Osteoblast (primary cell): ENCODE measurements around the gene TMPRSS4. TPM values are rescaled to one million over a fixed set of nuclear protein-coding genes. Genes with fewer than 3 reads are reported as not detected.

Experiments used
- DNase-seq: peaks from one replicate; pipeline ENCODE4 v3.0.0; 2011; ENCODE audit warnings: low spot score, mixed read lengths; ENCODE audit not compliant: insufficient read length; ENCODE audit errors: missing footprints
- H2AFZ ChIP-seq: 2 replicates; pipeline ENCODE4 v1.6.0; 2011; ENCODE audit warnings: mild to moderate bottlenecking, low read length
- H3K27ac ChIP-seq: 2 replicates; pipeline ENCODE4 v1.5.1; 2011; ENCODE audit warnings: mild to moderate bottlenecking, low read depth, low read length, moderate library complexity
- H3K27me3 ChIP-seq: 2 replicates; pipeline ENCODE4 v1.6.0; 2012; ENCODE audit warnings: mild to moderate bottlenecking, control low read depth, inconsistent platforms, low read length, moderate library complexity; ENCODE audit not compliant: insufficient read depth
- H3K36me3 ChIP-seq: 2 replicates; pipeline ENCODE4 v1.5.1; 2011; ENCODE audit warnings: mild to moderate bottlenecking, low read length, control low read depth, moderate library complexity; ENCODE audit not compliant: insufficient read depth
- H3K4me1 ChIP-seq: 2 replicates; pipeline ENCODE4 v1.5.1; 2011; ENCODE audit warnings: mild to moderate bottlenecking, low read length, control low read depth, moderate library complexity; ENCODE audit not compliant: insufficient read depth
- H3K4me2 ChIP-seq: 2 replicates; pipeline ENCODE4 v1.6.0; 2011; ENCODE audit warnings: mild to moderate bottlenecking, low read length; ENCODE audit not compliant: insufficient read depth
- H3K4me3 ChIP-seq: fragments of 200-600 bp; sonication (generic); 3 replicates; pipeline ENCODE4 v1.5.1; 2012; ENCODE audit warnings: mild to moderate bottlenecking, low read length, inconsistent platforms; ENCODE audit not compliant: insufficient read depth
- H3K79me2 ChIP-seq: 2 replicates; pipeline ENCODE4 v1.6.0; 2012; ENCODE audit warnings: mild to moderate bottlenecking, low read length, control low read depth, inconsistent platforms; ENCODE audit not compliant: insufficient read depth
- H3K9me3 ChIP-seq: 2 replicates; pipeline ENCODE4 v1.5.1; 2011; ENCODE audit warnings: low read depth, low read length, control low read depth
- H4K20me1 ChIP-seq: 2 replicates; pipeline ENCODE4 v1.6.0; 2012; ENCODE audit warnings: mild to moderate bottlenecking, low read length, control low read depth; ENCODE audit not compliant: insufficient read depth
- total RNA-seq: library from RNA; depleted of rRNA; stranded (reverse); fragments of >200 nt; gene quantifications from 2 replicates; pipeline ENCODE4 v1.2.3, GENCODE V29; 2012
- TF ChIP-seq, protein P1 (sequence below): IDR thresholded peaks from 2 replicates; pipeline ENCODE4 v1.5.1; 2011; ENCODE audit warnings: mild to moderate bottlenecking, low read depth, low read length, moderate library complexity; ENCODE audit errors: extremely low read depth

The TMPRSS4 gene
- total RNA-seq, 1 donor, result not detected

DNA sequence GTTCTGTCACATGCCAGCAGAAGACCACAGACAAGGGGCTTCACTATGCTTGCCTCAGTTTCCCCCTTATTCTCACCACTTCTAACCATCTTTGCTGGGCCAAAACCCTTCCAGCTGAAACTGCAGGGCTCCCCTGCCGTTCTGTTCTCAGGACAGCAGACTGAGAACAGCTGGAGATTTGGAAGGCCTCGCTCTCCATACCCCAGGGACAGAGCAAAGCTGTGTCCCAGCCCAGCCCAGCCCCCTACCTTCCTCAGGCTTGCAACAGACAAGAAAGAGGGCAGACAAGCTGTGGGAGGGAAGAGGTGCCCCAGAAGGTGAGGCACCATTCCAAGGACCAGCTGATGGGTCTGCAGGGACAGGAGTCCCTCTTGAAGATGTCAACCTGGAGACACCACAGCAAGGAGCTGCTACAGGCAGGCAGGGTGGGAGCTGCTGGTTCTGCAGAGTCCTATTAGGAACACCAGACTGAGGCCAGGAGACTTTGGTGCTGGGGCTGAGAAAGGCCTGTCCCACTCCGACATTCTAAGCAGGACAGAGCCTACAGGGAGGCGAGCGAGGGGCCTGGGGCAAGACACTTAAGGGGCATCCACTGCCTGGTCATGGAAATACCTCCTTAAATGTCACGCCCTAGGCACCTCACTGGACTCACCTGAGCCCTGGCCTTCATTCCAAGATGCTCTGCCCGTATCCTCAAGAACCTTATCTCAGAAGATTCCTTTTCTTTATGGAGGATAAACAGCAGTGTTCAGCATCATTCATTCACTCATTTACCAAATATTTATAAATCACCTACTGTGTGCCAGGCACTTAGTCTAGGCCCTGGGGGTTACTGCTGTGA, 92.6 kb downstream of the TMPRSS4 start:
- TF ChIP-seq, protein P1, sequence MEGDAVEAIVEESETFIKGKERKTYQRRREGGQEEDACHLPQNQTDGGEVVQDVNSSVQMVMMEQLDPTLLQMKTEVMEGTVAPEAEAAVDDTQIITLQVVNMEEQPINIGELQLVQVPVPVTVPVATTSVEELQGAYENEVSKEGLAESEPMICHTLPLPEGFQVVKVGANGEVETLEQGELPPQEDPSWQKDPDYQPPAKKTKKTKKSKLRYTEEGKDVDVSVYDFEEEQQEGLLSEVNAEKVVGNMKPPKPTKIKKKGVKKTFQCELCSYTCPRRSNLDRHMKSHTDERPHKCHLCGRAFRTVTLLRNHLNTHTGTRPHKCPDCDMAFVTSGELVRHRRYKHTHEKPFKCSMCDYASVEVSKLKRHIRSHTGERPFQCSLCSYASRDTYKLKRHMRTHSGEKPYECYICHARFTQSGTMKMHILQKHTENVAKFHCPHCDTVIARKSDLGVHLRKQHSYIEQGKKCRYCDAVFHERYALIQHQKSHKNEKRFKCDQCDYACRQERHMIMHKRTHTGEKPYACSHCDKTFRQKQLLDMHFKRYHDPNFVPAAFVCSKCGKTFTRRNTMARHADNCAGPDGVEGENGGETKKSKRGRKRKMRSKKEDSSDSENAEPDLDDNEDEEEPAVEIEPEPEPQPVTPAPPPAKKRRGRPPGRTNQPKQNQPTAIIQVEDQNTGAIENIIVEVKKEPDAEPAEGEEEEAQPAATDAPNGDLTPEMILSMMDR, result no peak
- H3K4me3 ChIP-seq, result no peak overlapping the region
- H2AFZ ChIP-seq, result no peak overlapping the region
- H3K27ac ChIP-seq, result no peak overlapping the region
- no peaks in the 10 kb centered on the region for H3K4me1 ChIP-seq
- no peaks in the 10 kb centered on the region for H3K79me2 ChIP-seq
- DNase-seq, result peak; percentile 75
- H3K4me2 ChIP-seq, result no peak overlapping the region
- H4K20me1 ChIP-seq, result no peaks in the 10 kb centered on the region
- H3K36me3 ChIP-seq, result no peaks in the 10 kb centered on the region
- H3K27me3 ChIP-seq, result peaks cover 13% of the 10 kb centered on the region
- H3K9me3 ChIP-seq, result no peaks in the 10 kb centered on the region

- Histone ChIP-seq H3K4me3 (no peak overlapping the region), H4K20me1 (no peaks in the 10 kb centered on the region), H2AFZ (no peak overlapping the region), H3K27ac (no peak overlapping the region), H3K36me3 (no peaks in the 10 kb centered on the region), H3K79me2 (no peaks in the 10 kb centered on the region), H3K27me3 (peaks cover 17% of the 10 kb centered on the region), H3K4me2 (no peak overlapping the region), H3K9me3 (no peaks in the 10 kb centered on the region), H3K4me1 (no peaks in the 10 kb centered on the region)
- TF ChIP-seq, protein P1, result no peak
- DNase-seq, result peak; percentile 70
Measured at GRCh38 chr11:118170231-118170630, 93.4 kb downstream of the TMPRSS4 start.

DNA sequence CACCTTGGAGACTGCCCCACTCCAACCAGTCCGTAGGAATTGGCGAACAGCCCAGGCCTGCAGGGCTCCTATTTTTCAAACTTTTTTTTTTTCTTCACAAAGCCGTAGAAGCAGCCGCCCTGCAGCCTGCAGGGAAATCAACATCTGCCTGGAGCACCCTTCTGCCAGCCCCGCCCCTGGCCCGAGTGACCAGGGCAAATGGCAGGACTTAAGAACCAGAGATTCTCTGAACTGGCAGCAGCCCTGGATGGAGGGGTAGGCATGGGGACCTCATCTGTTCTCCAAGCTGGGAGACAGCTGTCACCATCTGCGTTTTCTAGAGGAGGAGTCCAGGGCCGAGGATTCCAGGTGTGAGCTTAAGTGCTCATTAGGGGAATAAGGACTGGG, 94.0 kb downstream of the TMPRSS4 start:
- Histone ChIP-seq H3K4me2 (no peak overlapping the region), H3K79me2 (no peaks in the 10 kb centered on the region), H3K36me3 (no peaks in the 10 kb centered on the region), H2AFZ (no peak overlapping the region), H3K27me3 (peaks cover 24% of the 10 kb centered on the region), H3K4me3 (no peak overlapping the region), H3K27ac (no peak overlapping the region), H4K20me1 (no peaks in the 10 kb centered on the region), H3K4me1 (no peaks in the 10 kb centered on the region), H3K9me3 (no peaks in the 10 kb centered on the region)
- TF ChIP-seq, protein P1, result no peak
- peak; percentile 75 for DNase-seq

Other genes starting within 250 kb of the TMPRSS4 start
- not detected in 2 replicates for gene FXYD6, start 200.4 kb upstream of the TMPRSS4 start, total RNA-seq
- not detected in 2 replicates for gene TMPRSS13, start 147.7 kb upstream of the TMPRSS4 start, total RNA-seq
- 1.1 TPM in 1 of 2 replicates, not detected in the other for gene IL10RA, start 90.7 kb upstream of the TMPRSS4 start, total RNA-seq
- not detected in 2 replicates for gene SMIM35, start 9.9 kb downstream of the TMPRSS4 start, total RNA-seq
- gene SCN4B, start 75.7 kb downstream of the TMPRSS4 start, total RNA-seq, result under 0.01 and 0.36 TPM in 2 replicates
- not detected in 2 replicates for gene SCN2B, start 99.6 kb downstream of the TMPRSS4 start, total RNA-seq
- gene JAML, start 147.9 kb downstream of the TMPRSS4 start, total RNA-seq, result not detected in 2 replicates
- gene MPZL3, start 175.3 kb downstream of the TMPRSS4 start, total RNA-seq, result 1.5 and 1.8 TPM in 2 replicates
- not detected in 2 replicates for gene MPZL2, start 187.2 kb downstream of the TMPRSS4 start, total RNA-seq
- gene CD3E, start 227.7 kb downstream of the TMPRSS4 start, total RNA-seq, result not detected in 2 replicates